ENCODE results near the gene KIF2C. TPM values are rescaled to one million over a fixed set of nuclear protein-coding genes. Genes with fewer than 3 reads are reported as not detected.

KIF2C gene
- total and polyA plus RNA-seq, 8 donors = 3.3 to 44.9 (median 19.7) TPM

DNA sequence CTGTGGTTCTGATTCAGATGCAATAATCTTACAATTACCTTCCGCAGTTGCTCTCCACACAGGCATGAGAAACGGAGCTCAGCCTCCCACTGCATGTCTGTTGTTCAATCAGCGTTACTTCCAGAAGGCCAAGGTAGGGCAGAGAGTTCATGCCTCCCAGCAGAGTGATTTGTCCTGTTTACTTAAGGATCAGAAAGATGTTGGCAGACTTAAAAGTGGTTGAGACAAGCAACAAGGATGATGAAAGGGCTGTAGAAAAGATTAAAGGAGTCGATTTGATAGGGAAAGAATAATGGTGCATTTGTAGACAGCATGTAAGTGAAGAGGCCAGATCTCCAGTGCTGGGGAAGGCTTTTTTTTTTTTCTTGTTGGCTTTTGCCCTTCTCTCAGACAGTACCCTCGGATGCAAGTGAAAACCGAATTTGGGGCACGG, 38.5 kb upstream of the KIF2C start:
- intact Hi-C loops (cut with DNase I) = no loop called here

DNA sequence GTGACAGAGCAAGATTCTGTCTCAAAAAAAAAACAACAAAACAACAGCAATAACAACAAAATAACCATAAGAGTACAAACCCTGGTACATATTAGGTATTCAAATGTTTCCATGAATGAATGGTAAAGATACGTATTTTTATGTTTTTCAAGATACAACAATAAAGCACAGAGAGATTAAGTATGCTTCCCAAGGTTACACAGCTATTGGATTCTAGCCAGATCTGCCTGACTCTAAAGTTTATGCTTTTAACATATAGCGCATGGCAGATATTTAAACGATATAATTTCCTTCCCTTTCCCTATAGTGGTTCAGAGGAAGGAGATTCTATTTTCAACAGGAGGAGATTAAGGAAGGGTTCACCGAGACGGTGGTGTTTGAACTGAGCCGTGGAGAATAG, 34.2 kb upstream of the KIF2C start:
- Histone ChIP-seq H3K27me3 (no peaks in the 10 kb centered on the region), H3K4me1 (peaks cover 2 to 7% of the 10 kb centered on the region in 2 donors), H3K27ac (no peak overlapping the region), H3K9me3 (no peaks in the 10 kb centered on the region), H3K36me3 (no peaks in the 10 kb centered on the region), H3K4me3 (no peak overlapping the region)
- intact Hi-C loops (cut with DNase I) = no loop called here
- DNase-seq (no peak), ATAC-seq (no peak)
- TF ChIP-seq, protein P1, sequence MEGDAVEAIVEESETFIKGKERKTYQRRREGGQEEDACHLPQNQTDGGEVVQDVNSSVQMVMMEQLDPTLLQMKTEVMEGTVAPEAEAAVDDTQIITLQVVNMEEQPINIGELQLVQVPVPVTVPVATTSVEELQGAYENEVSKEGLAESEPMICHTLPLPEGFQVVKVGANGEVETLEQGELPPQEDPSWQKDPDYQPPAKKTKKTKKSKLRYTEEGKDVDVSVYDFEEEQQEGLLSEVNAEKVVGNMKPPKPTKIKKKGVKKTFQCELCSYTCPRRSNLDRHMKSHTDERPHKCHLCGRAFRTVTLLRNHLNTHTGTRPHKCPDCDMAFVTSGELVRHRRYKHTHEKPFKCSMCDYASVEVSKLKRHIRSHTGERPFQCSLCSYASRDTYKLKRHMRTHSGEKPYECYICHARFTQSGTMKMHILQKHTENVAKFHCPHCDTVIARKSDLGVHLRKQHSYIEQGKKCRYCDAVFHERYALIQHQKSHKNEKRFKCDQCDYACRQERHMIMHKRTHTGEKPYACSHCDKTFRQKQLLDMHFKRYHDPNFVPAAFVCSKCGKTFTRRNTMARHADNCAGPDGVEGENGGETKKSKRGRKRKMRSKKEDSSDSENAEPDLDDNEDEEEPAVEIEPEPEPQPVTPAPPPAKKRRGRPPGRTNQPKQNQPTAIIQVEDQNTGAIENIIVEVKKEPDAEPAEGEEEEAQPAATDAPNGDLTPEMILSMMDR (IDR thresholded peaks at IDR 0.05) = no peak

More for the DNA sequence above, 38.5 kb upstream of the KIF2C start:
- TF ChIP-seq, protein P1 (IDR thresholded peaks at IDR 0.05) = no peak
- peaks cover 0 to 7% of the 10 kb centered on the region in 2 donors for H3K4me1 ChIP-seq
- DNase-seq = peak in 1 of 4 donors; percentile 14
- H3K36me3 ChIP-seq = no peaks in the 10 kb centered on the region
- H3K27ac ChIP-seq = no peak overlapping the region
- H3K9me3 ChIP-seq = no peaks in the 10 kb centered on the region
- peak; percentile 58 for ATAC-seq
- H3K27me3 ChIP-seq = no peaks in the 10 kb centered on the region
- no peak overlapping the region for H3K4me3 ChIP-seq

DNA sequence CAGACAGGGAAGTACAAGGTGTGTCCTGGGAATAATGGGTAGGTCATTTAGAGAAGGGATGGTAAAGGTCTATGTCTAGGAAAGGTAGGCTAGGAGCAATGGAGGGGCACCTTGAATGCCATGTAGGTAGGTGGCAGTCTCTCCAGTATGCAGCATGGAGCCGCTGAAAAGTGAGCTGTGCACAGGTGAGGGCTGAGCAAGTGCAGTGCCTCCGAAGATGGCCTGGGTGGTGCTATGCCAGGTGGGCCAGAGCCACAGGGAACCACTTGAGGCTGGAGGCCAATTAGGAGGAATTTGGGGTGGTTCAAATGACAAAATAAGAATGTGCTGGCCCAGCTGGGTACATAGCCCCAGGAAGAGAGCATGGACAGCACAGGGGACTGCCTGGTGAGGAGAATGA, 33.7 kb upstream of the KIF2C start:
- no peaks in the 10 kb centered on the region for H3K27me3 ChIP-seq
- no peaks in the 10 kb centered on the region for H3K9me3 ChIP-seq
- no peaks in the 10 kb centered on the region for H3K36me3 ChIP-seq
- TF ChIP-seq, protein P1 (IDR thresholded peaks at IDR 0.05) = no peak
- intact Hi-C loops (cut with DNase I) = no loop called here
- H3K27ac ChIP-seq = no peak overlapping the region
- DNase-seq = no peak
- no peak for ATAC-seq
- H3K4me1 ChIP-seq = peaks cover 2 to 7% of the 10 kb centered on the region in 2 donors
- H3K4me3 ChIP-seq = no peak overlapping the region

DNA sequence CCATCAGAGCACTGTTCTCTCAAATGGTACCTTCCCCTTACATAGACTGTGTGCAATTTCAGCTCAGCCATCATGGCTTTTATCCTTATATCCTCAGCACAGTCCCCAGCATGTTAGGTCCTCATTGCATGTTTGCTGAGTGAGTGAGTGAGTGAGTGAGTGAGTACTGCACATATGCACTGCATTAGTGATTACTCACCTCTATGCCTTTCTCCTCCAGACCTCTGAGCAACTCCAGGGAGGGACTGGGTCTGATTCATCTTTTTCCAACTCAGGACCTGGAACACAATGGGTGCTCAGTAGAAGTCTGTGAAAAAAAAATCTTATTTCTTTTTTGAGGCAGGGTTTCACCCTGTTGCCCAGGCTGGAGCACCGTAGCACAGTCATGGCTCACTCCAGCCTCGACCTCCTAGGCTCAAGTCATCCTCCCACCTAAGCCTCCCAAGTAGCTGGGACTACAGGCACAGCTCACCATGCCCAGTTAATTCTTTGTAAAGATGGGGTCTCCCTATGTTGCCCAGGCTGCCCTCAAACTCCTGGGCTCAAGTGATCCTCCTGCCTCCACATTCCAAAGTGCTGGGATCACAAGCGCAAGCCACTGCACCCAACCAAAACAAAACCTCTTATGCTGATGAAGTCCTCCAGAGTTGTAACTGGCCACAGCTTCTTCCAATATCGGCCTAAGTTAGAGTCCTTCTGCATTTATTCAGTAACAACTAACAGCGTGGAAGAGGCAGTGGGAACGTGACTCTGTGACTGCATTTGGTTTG, 32.3 kb upstream of the KIF2C start:
- ATAC-seq (peak; percentile 55), DNase-seq (no peak)
- TF ChIP-seq, protein P1 (IDR thresholded peaks at IDR 0.05) = no peak
- no peaks in the 10 kb centered on the region for H3K36me3 ChIP-seq
- intact Hi-C loops (cut with DNase I) = no loop called here
- no peaks in the 10 kb centered on the region for H3K9me3 ChIP-seq
- H3K4me3 ChIP-seq = no peak overlapping the region
- H3K27ac ChIP-seq = no peak overlapping the region
- no peaks in the 10 kb centered on the region for H3K27me3 ChIP-seq
- peaks cover 2 to 7% of the 10 kb centered on the region in 2 donors for H3K4me1 ChIP-seq

DNA sequence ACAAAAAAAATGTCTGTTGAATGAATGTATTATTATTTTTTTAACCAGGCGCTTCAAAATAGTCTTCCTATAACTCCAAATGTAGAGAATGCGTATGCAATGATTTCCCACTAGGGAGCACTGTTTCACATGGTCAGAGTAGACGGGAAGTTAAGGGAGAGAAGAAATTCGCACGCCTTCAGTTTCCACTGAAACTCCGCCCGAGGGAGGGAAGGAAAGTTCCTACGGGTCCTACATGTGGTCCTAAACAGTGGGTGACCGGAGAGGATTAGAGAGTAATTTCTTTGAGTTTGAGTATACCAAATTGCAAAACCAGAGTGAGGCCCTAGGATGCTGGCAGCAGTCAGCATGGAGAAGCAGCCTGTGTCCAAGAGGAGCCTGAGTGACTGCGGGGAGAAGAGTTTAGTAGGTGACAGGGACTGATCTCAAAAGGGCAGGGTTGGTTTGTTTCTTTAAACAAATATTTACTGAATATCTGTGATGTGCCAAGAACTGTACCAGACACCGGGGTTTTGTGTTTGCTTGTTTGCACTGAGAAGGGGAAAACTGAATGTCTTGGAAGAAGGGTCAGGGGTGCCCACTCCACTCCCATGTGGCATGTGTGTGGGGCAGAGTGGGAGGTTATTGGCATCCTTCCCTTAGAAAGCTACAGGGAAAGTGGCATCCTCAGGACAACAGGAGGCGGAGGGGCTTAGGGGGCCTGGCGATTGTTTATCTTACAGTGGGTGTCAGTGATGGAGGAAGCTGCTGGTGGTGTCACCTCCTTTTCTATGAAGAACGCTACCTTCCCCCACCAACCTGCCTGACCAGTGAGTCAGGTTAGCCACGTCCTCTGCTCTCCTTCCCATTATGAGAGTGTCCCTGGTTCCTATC, 31.4 kb upstream of the KIF2C start:
- TF ChIP-seq, protein P1 (IDR thresholded peaks at IDR 0.05) = peak; percentile 56 to 74
- intact Hi-C loops (cut with DNase I) = no loop called here
- H3K4me3 ChIP-seq = no peak overlapping the region
- no peaks in the 10 kb centered on the region for H3K36me3 ChIP-seq
- peaks cover 2 to 7% of the 10 kb centered on the region in 2 donors for H3K4me1 ChIP-seq
- no peak overlapping the region for H3K27ac ChIP-seq
- no peaks in the 10 kb centered on the region for H3K27me3 ChIP-seq
- ATAC-seq (peak; percentile 91), DNase-seq (peak in 1 of 4 donors; percentile 25)
- H3K9me3 ChIP-seq = no peaks in the 10 kb centered on the region

Measured in left lung (tissue), 10 donors.